ENCODE data around the gene PCID2.

Gene PCID2

DNA sequence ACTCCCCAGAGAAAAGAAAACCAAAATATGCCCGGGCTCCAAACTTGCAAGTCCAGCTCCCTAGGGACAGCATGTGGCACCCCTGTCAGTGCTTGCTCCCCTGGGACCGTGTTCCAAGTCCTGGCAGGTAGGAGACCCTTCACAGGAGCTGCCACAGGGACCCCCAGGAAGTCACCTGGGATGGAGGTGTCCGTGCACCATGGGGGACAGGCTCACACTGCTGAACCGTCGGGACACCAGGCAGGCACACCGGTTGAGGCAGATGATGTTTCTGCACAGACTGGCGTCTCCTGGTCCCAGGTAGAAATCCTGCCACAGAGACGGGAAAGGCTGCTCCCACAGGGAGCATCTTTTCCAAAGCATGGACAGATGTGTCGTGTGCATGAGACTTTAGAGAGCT is 61.7 kb downstream of the PCID2 start:
- no peak for DNase-seq (ENCODE audit: extremely low spot score)
- POLR2A ChIA-PET: no interaction called here
- TF ChIP-seq, protein P1, sequence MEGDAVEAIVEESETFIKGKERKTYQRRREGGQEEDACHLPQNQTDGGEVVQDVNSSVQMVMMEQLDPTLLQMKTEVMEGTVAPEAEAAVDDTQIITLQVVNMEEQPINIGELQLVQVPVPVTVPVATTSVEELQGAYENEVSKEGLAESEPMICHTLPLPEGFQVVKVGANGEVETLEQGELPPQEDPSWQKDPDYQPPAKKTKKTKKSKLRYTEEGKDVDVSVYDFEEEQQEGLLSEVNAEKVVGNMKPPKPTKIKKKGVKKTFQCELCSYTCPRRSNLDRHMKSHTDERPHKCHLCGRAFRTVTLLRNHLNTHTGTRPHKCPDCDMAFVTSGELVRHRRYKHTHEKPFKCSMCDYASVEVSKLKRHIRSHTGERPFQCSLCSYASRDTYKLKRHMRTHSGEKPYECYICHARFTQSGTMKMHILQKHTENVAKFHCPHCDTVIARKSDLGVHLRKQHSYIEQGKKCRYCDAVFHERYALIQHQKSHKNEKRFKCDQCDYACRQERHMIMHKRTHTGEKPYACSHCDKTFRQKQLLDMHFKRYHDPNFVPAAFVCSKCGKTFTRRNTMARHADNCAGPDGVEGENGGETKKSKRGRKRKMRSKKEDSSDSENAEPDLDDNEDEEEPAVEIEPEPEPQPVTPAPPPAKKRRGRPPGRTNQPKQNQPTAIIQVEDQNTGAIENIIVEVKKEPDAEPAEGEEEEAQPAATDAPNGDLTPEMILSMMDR (IDR thresholded peaks at IDR 0.05; ENCODE audit: control extremely low read depth, extremely low read depth, low read depth, missing control alignments): no peak
- CTCF ChIA-PET: no interaction called here

DNA sequence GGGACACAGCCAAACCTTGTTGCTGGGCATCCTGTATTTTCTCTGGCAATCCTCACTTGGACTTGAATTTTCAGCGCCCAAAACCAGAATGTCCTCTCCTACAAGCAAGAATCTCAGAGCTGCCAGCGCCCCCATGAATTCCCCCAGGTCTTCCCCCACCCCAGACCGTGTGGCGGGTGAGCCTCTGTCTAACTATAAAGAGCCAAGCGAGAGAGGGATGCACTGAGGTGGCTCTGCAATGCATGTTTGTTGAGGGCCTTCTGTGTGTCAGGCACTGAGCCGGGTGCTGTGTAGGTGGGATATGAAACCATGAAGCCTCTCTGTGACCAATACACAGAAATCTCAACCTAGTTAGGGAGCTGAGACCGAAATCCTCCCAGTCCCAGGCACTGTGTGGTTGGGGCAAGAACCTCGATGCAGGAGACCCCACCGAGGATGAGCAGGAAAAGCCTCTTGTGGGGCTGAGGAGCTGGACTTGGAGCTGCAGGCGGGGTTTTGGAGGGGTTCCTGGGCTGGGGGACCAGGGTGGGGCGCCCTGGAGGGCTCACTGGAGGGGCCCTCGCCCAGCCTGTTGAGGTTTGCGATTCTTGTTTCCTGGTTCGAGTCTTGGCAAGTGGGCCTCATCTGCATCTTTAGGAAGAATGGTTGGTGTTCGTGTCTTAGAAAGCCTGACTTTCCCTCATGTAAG is 62.4 kb downstream of the PCID2 start:
- ChIA-PET CTCF (no interaction called here), POLR2A (no interaction called here)
- TF ChIP-seq, protein P1 (IDR thresholded peaks at IDR 0.05; ENCODE audit: control extremely low read depth, extremely low read depth, low read depth, missing control alignments): no peak
- no peak for DNase-seq (ENCODE audit: extremely low spot score)

DNA sequence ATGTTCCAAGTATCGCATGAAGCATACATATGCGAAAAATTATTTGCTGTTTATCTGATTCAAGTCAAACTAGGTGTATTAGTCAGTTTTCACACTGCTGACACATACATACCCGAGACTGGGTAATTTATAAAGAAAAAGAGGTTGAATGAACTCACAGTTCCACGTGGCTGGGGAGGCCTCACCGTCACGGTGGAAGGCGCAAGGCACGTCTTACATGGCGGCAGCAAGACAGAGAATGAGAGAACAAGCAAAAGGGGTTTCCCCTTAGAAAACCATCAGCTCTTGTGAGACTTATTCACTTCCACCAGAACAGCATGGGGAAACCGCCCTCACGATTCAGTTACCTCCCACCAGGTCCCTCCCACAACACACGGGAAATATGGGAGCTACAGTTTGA is 63.0 kb downstream of the PCID2 start:
- no peak for DNase-seq (ENCODE audit: extremely low spot score)
- POLR2A ChIA-PET: no interaction called here
- CTCF ChIA-PET: no interaction called here
- TF ChIP-seq, protein P1 (IDR thresholded peaks at IDR 0.05; ENCODE audit: control extremely low read depth, extremely low read depth, low read depth, missing control alignments): no peak

DNA sequence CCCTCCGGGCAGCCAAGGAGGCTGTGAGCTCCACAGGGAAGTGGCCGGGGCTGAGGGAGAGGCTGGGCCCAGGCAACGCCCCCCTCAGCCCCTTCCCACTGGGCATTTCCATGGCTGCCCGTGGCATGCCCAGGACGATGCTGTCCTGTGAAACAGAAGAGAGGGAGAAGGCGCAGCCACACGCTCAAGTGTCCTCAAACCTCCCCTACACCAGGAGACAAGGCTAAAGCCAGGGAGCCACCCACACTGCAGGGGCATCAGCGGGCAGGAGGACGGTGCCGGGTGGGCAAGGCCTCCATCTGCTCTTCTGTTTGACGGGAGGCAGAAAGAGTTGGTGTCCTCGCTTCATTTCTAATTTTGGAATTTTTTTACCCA is 64.2 kb downstream of the PCID2 start:
- ChIA-PET CTCF (no interaction called here), POLR2A (no interaction called here)
- no peak for DNase-seq (ENCODE audit: extremely low spot score)
- TF ChIP-seq, protein P1 (IDR thresholded peaks at IDR 0.05; ENCODE audit: control extremely low read depth, extremely low read depth, low read depth, missing control alignments): no peak

DNA sequence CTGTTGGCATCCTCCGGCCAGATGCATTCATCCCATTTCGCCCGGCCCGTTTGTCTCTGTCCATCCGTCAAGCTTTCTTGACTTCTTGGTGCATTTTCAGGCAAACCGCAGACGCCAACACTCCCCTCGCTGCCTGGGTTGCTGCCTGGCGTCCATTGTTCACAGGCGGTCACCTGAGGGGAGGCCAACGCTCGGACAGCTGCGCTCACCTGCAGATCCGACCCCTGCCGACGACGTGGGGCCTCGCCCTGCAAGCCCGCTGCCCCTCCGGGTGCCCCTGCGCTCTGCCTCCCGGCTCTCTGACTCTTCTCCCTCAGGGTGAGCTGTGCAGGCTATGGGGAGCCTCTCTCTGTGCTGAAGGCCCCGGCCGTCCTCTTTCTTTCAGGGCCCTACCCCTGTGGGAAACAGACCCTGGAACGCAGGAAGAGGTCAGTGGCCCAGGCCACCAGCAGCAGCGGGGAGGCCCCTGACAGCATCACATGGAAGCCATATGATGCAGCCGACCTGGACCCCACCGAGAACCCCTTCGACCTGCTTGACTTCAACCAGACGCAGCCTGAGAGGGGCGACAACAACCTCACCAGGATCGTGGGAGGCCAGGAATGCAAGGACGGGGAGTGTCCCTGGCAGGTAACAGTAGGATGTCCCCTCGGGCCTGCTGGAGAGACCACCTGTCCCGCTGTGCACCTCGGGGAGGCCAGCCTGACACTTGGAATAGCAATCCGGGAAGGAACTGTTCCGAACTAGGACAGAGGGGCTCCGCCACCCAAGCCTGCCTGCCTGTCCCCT is 64.8 kb downstream of the PCID2 start:
- TF ChIP-seq, protein P1 (IDR thresholded peaks at IDR 0.05; ENCODE audit: control extremely low read depth, extremely low read depth, low read depth, missing control alignments): no peak
- ChIA-PET CTCF (no interaction called here), POLR2A (no interaction called here)
- DNase-seq (ENCODE audit: extremely low spot score): no peak

DNA sequence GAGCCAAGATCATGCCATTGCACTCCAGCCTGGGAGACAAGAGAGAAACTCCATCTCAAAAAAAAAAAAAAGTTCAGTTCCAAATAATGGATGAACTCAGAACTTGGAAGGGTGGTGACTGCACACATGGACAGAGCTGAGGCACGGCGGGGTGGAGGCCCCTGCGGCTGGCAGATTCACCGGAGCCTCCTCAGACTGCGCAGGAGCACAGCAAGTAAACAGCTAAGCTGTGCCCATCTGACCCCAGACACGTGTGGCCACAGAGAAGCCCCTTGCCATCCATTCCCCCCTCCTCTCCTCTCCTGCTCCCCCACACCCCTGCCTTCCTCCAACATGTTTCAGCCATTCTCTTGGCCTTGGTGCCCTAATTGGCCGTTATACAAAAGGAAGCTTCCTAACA is 65.6 kb downstream of the PCID2 start:
- TF ChIP-seq, protein P1 (IDR thresholded peaks at IDR 0.05; ENCODE audit: control extremely low read depth, extremely low read depth, low read depth, missing control alignments): no peak

More for the DNA sequence above, 65.6 kb downstream of the PCID2 start:
- no peak for DNase-seq (ENCODE audit: extremely low spot score)
- CTCF ChIA-PET: no interaction called here
- POLR2A ChIA-PET: no interaction called here
